Astrocyte of the hippocampus (primary cell): Measurements from ENCODE around the gene ALOX12B.

Experiments used
- DNase-seq: peaks from one replicate; pipeline ENCODE4 v3.0.0; 2011; ENCODE audit warnings: low read depth, low spot score

ALOX12B gene

DNA sequence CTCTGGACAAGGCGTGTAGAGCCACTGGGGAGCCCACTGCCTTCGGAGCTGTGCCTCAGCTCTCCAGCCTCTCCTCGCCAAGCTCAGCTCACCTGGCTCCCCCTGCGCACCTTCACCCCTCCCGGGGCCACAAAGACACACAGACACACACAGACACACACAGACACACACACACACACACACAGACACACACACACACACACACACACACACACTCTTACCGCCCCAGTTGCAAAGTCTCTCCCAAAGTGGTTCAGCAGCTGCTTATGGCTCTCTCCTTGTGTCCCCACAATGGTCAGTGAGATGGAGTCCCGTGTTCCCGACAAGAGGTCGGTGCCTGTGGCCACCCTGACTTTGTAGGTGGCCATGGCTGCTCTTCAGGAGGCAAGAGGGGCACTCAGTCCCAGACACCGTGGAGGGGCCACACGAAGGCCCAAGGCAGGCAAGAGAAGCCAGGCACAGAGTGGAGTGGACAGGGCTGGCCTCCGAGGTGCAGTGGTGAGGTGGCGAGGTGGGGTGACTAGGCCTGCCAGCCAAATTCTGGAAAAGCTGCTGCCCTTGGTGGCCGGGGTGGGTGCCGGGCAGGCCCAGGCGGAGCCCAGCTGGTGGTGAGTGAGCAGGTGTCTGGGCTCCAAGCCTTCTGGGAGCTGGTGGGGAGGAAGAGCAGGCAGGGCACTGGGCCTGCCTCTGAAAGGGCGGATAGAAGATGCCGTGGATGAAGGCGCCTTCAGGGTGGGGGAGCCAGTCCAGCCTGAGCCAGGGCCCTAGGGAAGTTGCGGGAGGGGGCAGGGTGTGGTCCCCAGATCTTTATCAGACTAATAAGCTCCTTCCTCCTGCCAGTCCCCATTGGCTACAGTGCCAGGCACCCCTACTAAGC lies at the start of gene ALOX12B:
ALOX12B (minus strand) TSS at position 642 of the 877 bp plus-strand sequence; CDS start at position 368, 274 bp downstream.
- no peak for DNase-seq

DNA sequence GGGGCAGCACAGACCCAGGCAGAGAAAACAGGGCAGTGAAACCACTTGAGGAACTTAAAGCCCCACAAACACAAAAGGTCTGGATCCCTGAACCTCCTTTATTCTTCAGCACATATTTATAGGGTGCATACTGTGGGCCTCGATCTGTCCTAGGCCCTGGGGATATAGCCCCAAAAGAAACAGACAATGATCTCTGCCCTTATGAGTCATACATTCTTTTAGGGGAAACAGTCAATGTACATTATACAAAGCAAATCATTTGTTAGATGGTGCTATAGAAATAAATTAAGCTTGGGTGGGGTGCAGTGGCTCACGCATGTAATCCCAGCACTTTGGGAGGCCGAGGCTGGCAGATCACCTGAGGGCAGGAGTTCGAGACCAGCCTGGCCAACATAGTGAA lies 46.4 kb upstream of the ALOX12B start:
- no peak for DNase-seq

- no peak for DNase-seq
These were observed 45.9 kb upstream of the ALOX12B start for GRCh38 chr17:8133399-8133798.

DNA sequence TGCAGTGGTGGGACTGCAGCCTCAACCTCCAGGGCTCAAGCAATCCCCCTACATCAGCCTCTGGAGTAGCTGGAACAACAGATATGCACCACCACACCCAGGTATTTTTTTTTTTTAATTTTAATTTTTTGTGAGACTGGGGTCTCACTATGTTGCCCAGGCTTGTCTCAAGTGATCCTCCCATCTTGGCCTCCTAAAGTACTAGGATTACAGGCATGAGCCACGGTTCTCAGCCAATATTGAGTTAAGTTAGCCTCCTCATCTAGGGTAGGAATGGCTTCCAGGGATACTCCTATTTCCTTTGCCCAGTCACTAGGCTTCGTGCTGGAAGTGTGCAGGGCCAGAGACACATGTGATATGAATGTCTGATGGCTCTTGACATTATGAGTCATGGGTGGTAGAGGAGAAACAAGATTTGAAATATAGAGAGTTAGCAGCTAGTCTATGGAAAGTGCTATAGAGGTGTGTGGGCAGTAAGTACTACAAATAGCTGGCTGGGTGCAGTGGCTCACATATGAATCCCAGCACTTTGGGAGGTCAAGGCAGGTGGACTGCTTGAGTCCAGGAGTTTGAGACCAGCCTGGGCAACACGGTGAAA lies 44.4 kb upstream of the ALOX12B start:
- no peak for DNase-seq

- no peak for DNase-seq
These were observed 40.7 kb upstream of the ALOX12B start for GRCh38 chr17:8128125-8128784.

DNA sequence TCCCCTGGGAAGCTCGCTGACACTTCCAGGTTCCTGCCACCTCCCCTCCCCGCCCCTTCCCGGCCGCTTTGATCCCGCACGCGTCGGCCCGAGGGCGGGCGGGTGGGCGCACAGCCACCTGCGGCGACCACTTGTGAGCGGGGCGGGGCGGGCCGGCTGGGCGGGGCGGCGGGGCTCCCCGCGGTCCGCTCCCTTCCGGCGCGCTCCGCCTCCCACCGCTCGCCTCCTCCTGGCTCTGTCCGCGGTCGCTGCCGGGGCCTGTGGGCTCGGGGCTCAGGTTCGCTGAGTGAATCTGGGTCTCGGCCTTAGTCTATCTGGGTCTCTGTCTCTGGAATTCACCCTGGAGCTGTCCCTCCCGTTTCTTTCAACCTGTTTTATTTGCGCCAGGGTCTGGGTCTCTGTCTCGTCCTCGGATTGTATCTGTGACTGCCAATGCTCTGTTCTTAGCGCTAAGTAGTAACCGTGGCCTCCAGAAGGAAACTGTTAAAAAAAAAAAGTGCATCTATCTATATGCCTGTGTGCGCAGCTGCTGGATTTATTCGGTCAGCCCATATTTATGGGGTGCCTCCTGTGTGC lies 39.1 kb upstream of the ALOX12B start:
- DNase-seq = peak; percentile 67

DNA sequence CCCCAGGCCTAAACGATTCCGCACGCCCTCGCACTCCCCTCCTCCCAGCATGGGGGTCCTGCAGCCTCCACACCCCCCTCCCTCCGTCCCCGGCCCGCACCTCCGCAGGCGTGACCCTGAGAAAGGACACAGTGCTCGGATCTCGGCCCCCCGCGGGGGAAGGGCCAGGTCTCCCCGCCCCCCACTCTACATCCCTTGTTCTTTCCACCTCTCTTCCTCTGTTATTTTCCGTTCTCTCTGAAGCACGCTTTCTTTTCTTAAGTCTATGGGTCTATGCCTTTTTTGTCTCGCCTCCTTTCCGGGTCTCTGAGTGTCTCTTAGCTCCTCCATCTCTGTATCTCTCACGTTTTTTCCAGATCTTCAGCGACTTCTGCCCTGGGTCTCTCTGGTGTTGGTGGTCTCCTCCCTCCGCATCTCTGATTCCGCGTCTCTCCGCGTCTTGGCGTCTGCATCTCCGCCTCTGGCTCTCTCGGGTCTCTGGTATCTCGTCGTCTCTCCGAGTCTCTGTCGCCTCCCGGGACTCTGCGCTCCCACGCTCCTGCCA lies 38.5 kb upstream of the ALOX12B start:
- DNase-seq = no peak

GRCh38 chr17:8125154-8125946 lies 37.8 kb upstream of the ALOX12B start:
- peak; percentile 78 for DNase-seq

DNA sequence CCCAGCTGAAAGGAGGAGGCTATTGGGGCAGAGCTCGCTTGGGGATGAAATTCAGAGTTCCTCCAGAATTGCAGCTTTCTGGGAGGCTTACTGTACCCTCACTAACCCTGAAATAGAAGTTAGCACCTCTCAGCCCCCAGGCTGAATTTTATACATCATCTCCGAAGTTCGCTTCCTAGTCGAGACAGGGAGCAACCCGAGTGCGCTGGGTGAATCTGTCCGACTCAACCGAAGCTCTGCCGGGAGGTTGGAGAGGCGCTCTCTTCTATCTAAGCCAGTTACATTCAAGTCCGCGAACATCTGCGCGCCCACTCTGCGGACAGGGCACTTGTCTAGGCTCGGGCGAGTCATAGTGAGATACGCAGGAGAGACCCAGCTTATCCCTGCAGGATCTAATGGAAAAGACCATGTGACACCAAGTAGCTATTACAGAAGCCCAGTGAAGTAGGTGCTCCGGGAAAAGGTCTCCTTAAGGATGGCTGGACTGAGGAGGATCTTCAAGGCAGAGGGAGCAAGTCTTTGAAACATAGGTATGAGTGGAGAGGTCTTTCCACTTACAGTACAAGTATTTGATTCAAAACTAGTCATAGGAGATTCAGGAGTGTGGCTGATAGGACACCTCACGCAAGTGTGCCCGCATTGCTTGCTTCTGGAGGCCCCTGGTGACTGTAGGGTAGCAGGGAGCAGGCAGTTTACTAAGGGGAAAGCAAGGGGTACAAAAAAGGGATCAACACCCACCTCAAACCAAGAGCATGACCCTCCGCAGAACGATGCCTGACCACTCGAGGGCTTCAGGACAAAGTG lies 37.0 kb upstream of the ALOX12B start:
- DNase-seq = no peak

DNA sequence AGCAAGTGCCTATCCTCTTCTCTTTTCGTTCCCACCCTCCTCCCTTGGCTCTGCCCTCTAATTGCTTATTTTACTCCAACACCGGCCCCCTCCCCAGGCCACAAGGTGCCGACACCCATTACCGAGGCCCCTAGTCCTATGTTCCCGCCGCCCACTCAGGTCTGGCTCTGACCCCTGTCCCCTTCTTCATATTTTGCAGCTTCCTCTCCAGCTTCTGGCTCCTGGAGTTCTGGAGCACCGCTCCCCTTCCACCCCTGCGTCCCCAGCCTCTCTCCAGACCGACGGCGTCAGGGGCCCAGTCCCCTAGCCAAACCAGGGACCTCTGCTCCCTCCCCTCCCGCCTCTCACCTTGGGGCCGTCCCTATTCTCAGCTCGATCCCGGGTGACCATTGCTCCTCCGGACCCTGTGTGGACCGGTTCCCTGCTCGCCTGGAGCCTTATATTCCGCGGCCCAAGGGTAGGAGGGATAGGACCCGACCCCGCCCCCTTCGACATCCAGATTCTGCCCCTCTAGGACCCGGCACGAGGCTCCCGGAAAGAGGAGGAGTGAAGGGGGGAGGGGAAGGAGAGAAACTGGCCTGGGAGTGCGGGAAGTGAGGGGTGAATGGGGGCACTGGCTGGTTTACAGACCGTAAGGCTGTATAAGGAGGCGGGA lies 36.3 kb upstream of the ALOX12B start, which contains the start of gene HES7:
HES7 (minus strand) TSS at position 412 of the 655 bp plus-strand sequence; CDS start at position 390, 22 bp downstream.
- DNase-seq = no peak

- peak; percentile 62 for DNase-seq
These were observed 35.6 kb upstream of the ALOX12B start for GRCh38 chr17:8122924-8123694.

DNA sequence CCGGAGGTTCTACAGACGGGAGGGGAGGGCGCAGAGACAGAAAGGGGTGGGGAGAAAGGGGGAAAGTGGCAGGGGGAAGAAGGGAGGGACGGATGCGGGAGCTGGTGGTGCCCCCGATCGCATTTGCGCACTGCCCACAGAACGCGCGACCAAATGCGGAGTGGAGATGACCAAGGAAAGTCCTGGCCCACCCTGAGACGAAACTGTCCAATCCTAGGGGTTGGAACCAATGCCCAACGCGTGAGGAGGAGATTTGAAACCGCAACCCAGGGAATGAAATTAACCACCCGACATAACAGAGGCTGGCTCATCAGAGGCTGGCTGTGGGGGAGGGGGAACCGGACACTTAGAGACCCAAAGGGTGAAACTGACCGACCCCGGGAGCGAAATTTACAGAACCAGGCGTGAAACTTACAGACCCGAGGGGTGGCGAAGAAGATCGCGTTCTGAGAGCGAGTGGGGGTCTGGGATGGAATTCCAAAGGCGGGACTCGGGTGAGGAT lies 35.0 kb upstream of the ALOX12B start:
- peak; percentile 59 for DNase-seq

DNA sequence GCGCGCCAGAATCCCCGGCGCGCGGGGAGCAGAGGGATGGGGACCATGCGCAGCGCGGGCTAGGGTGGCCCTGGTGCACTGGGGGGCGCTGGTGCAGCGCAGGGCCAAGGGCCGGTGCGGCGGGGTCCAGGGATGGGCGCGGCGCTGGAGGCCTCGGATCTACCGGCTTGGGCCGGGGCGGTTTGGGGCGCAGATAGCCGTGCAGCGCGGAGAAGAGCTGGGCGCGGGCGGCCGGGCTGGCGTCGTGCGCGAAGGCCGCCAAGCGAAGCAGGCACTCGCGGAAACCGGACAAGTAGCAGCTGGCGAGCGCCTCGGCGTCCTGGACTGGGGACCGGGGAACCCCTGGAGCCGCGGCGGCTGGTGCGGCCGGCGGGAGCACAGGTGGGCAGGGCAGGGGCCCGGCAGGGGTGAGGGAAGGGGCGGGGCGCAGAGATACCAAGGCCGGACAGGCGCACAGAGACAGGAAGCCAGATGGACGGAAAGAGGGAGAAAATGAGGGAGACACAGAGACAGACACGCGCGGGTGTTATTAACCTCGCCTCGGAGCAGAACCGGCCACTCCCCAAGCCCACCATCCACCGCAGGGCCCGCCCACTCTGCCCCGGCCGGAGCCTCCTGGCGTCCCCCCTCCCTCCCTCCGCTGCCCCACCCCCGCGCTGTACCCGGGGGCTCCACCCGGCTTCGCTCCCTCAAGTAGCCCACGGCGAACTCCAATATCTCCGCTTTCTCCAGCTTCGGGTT lies 34.3 kb upstream of the ALOX12B start:
- peak; percentile 86 for DNase-seq

DNA sequence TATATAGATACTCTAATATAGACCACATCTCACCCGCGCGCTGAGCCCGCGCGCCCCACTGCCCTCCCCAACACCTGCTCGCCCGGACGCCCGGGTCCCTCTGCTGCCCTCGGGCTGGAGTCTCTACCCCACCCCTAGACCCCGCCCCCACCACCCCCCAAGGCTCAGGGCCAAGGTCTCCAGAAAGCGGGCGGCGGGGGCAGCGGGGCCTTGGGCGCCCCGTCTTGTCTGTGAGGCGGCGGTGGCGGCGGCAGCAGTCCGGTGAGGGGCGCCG lies 33.8 kb upstream of the ALOX12B start:
- DNase-seq = no peak

DNA sequence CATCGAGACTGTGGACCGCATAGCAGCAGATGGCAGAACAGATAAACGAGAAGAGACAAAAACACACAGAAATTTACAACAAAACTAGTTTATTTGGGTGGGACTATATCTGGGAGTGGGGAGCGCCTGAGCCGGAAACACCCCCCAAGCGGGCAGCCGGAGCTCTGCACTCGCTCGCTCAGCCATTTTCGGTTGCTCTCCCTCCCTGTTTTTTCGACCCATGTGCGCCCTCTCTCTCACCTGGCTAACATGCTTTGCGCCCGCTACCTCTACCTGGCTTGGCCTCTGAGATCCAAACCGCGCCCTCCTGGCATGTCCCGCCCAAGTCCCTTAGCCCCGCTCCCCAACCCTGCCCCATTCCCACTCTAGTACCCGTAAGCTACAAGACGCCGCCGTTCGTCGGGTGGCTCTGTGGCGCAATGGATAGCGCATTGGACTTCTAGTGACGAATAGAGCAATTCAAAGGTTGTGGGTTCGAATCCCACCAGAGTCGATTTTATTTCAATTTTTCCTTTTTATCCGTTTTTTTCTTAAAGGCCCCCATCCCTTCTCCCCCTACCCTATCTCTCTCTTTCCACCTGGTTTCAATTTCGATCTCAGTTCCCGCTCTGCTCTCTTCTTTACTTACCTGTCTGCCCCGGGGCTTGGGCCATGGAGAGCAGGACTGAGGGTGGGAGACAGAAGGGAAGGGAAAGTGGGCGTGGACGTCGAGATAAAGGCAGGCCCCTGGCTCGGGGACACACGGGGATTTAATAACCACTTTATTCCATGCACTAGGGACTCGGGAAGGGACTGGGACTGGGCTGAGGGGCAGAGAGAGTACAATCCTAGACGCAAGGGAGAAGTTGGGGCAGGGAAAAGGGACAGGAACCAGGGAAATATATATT lies 33.2 kb upstream of the ALOX12B start:
- DNase-seq = peak; percentile 82

DNA sequence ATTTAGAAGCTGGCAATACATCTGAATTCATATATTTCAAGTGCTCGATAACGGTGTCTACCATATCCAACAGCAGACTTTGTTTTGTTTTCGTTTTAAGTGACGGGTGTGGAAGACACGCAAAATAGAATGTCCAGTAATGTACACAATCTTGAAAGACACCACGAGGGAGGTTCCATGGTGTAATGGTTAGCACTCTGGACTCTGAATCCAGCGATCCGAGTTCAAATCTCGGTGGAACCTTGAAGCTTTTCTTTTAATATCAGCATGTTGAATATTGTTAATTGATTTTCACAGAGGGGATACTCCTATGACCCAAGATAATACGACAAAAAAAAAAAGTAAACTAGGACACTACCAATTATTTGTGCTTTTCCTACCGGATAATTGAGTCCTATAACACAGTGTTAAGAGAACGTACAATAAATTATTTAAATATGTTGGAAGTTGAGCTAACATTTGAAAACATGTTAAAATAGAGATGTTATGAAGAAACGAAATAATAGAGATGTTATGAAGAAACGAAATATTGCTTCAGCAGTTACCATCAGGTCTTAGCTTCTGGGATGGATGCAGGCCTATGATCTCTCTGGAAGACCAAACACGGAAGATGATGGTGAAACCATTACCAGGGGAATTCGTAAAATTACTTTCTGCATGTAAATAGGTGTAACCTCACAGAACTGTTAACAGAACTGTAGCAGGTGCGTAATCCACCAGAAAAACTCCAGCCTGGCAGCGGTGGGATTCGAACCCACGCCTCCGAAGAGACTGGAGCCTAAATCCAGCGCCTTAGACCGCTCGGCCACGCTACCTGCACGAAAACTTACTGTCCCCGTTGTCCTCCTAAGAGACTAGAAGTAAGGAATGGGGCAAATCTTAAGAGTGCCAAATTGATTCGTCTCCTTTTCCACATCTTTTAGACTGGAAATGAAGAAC lies 32.3 kb upstream of the ALOX12B start:
- DNase-seq = peak; percentile 93
